Mesothelial cell of epicardium (in vitro differentiated cells): ENCODE measurements around the gene ITPKC. TPM values are rescaled to one million over a fixed set of nuclear protein-coding genes. Genes with fewer than 3 reads are reported as not detected.
"Not testable (repeated sequence)": the region's sequence is repeated elsewhere in the genome, so short reads cannot be mapped to it uniquely, and the experiment has no call there.

ENCODE experiments used
- DNase-seq, 2 experiments: peaks; one replicate each; pipeline ENCODE4 v3.0.0; 2021; ENCODE audit warnings: low spot score in 2 of 2; ENCODE audit not compliant: unreplicated experiment in 2 of 2
- H3K27ac Mint-ChIP-seq: 2 replicates; pipeline ENCODE4 v1.8.0; 2021; ENCODE audit warnings: mixed read lengths
- H3K27me3 Mint-ChIP-seq: 2 replicates; pipeline ENCODE4 v1.8.0; 2021; ENCODE audit warnings: low read depth, mixed read lengths
- H3K36me3 Mint-ChIP-seq: 2 replicates; pipeline ENCODE4 v1.8.0; 2021; ENCODE audit warnings: mixed read lengths
- H3K4me1 Mint-ChIP-seq: 2 replicates; pipeline ENCODE4 v1.8.0; 2021; ENCODE audit warnings: mixed read lengths
- H3K4me3 Mint-ChIP-seq: 2 replicates; pipeline ENCODE4 v1.8.0; 2021; ENCODE audit warnings: mild to moderate bottlenecking, moderate library complexity, mixed read lengths
- H3K9me3 Mint-ChIP-seq: 2 replicates; pipeline ENCODE4 v1.8.0; 2021; ENCODE audit warnings: mixed read lengths
- CTCF ChIP-seq: fragments of 200-600 bp; sonication (generic); IDR thresholded peaks from one replicate; pipeline ENCODE4 v1.5.0; 2021; ENCODE audit warnings: antibody characterized with exemption; ENCODE audit not compliant: unreplicated experiment
- total RNA-seq: library from RNA; stranded (reverse); gene quantifications from 3 replicates; pipeline ENCODE4 v1.2.1, GENCODE V29; 2021

ITPKC gene
- total RNA-seq, 1 donor from 2014 or later: 28.3 TPM

GRCh38 chr19:40763963-40764362 lies 47.1 kb downstream of the ITPKC start:
- H3K27me3 Mint-ChIP-seq: no peaks in the 10 kb centered on the region
- H3K9me3 Mint-ChIP-seq: no peaks in the 10 kb centered on the region
- H3K4me1 Mint-ChIP-seq: no peaks in the 10 kb centered on the region
- H3K36me3 Mint-ChIP-seq: peaks cover 53% of the 10 kb centered on the region
- no peak overlapping the region for H3K4me3 Mint-ChIP-seq
- no peak overlapping the region for H3K27ac Mint-ChIP-seq
- DNase-seq: no peak
- TF ChIP-seq CTCF: no peak

- DNase-seq, H3K27ac Mint-ChIP-seq, H3K27me3 Mint-ChIP-seq, H3K4me3 Mint-ChIP-seq, H3K4me1 Mint-ChIP-seq, H3K9me3 Mint-ChIP-seq: not testable (repeated sequence)
- peaks cover 47% of the 10 kb centered on the region for H3K36me3 Mint-ChIP-seq
These were observed 49.5 kb downstream of the ITPKC start for GRCh38 chr19:40766385-40766784.

- H3K9me3 Mint-ChIP-seq: peaks cover 5% of the 10 kb centered on the region
These were observed 52.0 kb downstream of the ITPKC start for GRCh38 chr19:40768869-40769268.

GRCh38 chr19:40771101-40771862 lies 54.4 kb downstream of the ITPKC start:
- DNase-seq, H3K4me1 Mint-ChIP-seq, H3K27me3 Mint-ChIP-seq, H3K9me3 Mint-ChIP-seq, H3K4me3 Mint-ChIP-seq: not testable (repeated sequence)
- peaks cover 14% of the 10 kb centered on the region for H3K36me3 Mint-ChIP-seq
- H3K27ac Mint-ChIP-seq: peak overlapping the region; percentile 15

More at GRCh38 chr19:40768869-40769268, 52.0 kb downstream of the ITPKC start:
- no peak for TF ChIP-seq CTCF
- H3K27me3 Mint-ChIP-seq: no peaks in the 10 kb centered on the region
- DNase-seq: no peak
- H3K4me1 Mint-ChIP-seq: no peaks in the 10 kb centered on the region
- no peak overlapping the region for H3K4me3 Mint-ChIP-seq
- H3K27ac Mint-ChIP-seq: no peak overlapping the region
- H3K36me3 Mint-ChIP-seq: peaks cover 29% of the 10 kb centered on the region

- Mint-ChIP-seq H3K4me1 (peaks cover 8% of the 10 kb centered on the region), H3K4me3 (no peak within 1 kb of the TSS), H3K36me3 (peaks cover 11% of the 10 kb centered on the region), H3K27ac (peak within 1 kb of the TSS; percentile 44), H3K27me3 (no peaks in the 10 kb centered on the region), H3K9me3 (peaks cover 5% of the 10 kb centered on the region)
- TF ChIP-seq CTCF: no peak
- DNase-seq: no peak
These were observed 58.2 kb downstream of the ITPKC start, which contains the start of gene MIA for GRCh38 chr19:40774916-40775631. Gene MIA (plus strand): TSS chr19:40775521. CDS start chr19:40775543, 22 bp downstream.

GRCh38 chr19:40775632-40776022 lies 58.7 kb downstream of the ITPKC start:
- TF ChIP-seq CTCF: no peak
- H3K9me3 Mint-ChIP-seq: peaks cover 5% of the 10 kb centered on the region
- peak overlapping the region; percentile 44 for H3K27ac Mint-ChIP-seq
- peaks cover 8% of the 10 kb centered on the region for H3K4me1 Mint-ChIP-seq
- H3K4me3 Mint-ChIP-seq: no peak overlapping the region
- no peak for DNase-seq
- H3K27me3 Mint-ChIP-seq: no peaks in the 10 kb centered on the region
- peaks cover 9% of the 10 kb centered on the region for H3K36me3 Mint-ChIP-seq
